WTC11 (cell line): ENCODE measurements around the gene KRTAP5-3. TPM values are rescaled to one million over a fixed set of nuclear protein-coding genes. Genes with fewer than 3 reads are reported as not detected.

Experiments
- ATAC-seq: fragments of 200-7000 bp; cut with Tn5 transposase; 2 replicates; pipeline ENCODE4 v1.10.0; 2021; ENCODE audit warnings: mild to moderate bottlenecking, moderate library complexity
- CTCF ChIA-PET: fragments of 300-600 bp; sonication (Branson Sonifier 250); formaldehyde crosslinking; loops from one replicate; lab custom pipeline; 2021; ENCODE audit warnings: antibody characterized with exemption; lab: Charles Lee
- POLR2A ChIA-PET: fragments of 350-600 bp; sonication (Branson Sonifier 250); formaldehyde crosslinking; loops from one replicate; lab custom pipeline; 2021; ENCODE audit warnings: antibody characterized with exemption; lab: Charles Lee
- DNase-seq: peaks from one replicate; pipeline ENCODE4 v3.0.0; 2021; ENCODE audit warnings: low spot score
- H3K27ac Mint-ChIP-seq: 2 replicates; pipeline ENCODE4 v1.8.0; 2021; ENCODE audit warnings: mixed read lengths
- H3K27me3 Mint-ChIP-seq: 2 replicates; pipeline ENCODE4 v1.8.0; 2021; ENCODE audit warnings: low read depth, mild to moderate bottlenecking, moderate library complexity, mixed read lengths
- H3K36me3 Mint-ChIP-seq: 2 replicates; pipeline ENCODE4 v1.8.0; 2021; ENCODE audit warnings: mixed read lengths
- H3K4me1 Mint-ChIP-seq: 2 replicates; pipeline ENCODE4 v1.8.0; 2022; ENCODE audit warnings: mixed read lengths
- H3K4me3 Mint-ChIP-seq: 2 replicates; pipeline ENCODE4 v1.8.0; 2021; ENCODE audit warnings: mild to moderate bottlenecking, moderate library complexity, mixed read lengths
- H3K9me3 Mint-ChIP-seq: 2 replicates; pipeline ENCODE4 v1.8.0; 2021; ENCODE audit warnings: mixed read lengths
- CREB1 ChIP-seq: sonication (generic); formaldehyde crosslinking; IDR thresholded peaks from 2 replicates; pipeline ENCODE4 v1.8.0; 2023; ENCODE audit warnings: mild to moderate bottlenecking, missing genetic modification reagents
- E2F5 ChIP-seq: sonication (generic); formaldehyde crosslinking; IDR thresholded peaks from 2 replicates; pipeline ENCODE4 v1.8.1; 2022; ENCODE audit warnings: mild to moderate bottlenecking, moderate library complexity, missing genetic modification reagents
- ESRRA ChIP-seq: sonication (generic); formaldehyde crosslinking; IDR thresholded peaks from 2 replicates; pipeline ENCODE4 v1.8.1; 2022; ENCODE audit warnings: mild to moderate bottlenecking, missing genetic modification reagents, borderline replicate concordance
- ETV6 ChIP-seq: sonication (generic); formaldehyde crosslinking; IDR thresholded peaks from 2 replicates; pipeline ENCODE4 v1.8.1; 2022; ENCODE audit warnings: mild to moderate bottlenecking, missing genetic modification reagents
- FOXK1 ChIP-seq: sonication (generic); formaldehyde crosslinking; IDR thresholded peaks from 2 replicates; pipeline ENCODE4 v1.8.0; 2022; ENCODE audit warnings: mild to moderate bottlenecking, moderate library complexity, missing genetic modification reagents
- HMGA2 ChIP-seq: fragments of 250-450 bp; sonication (Bioruptor Pico); IDR thresholded peaks from 2 replicates; pipeline ENCODE4 v1.4.0; 2021; ENCODE audit warnings: mild to moderate bottlenecking, moderate library complexity
- IRF1 ChIP-seq: sonication (generic); formaldehyde crosslinking; IDR thresholded peaks from 2 replicates; pipeline ENCODE4 v1.8.0; 2023; ENCODE audit warnings: missing genetic modification reagents
- NR1H2 ChIP-seq: sonication (generic); formaldehyde crosslinking; IDR thresholded peaks from 2 replicates; pipeline ENCODE4 v1.9.0; 2021; ENCODE audit warnings: mild to moderate bottlenecking, moderate library complexity, missing genetic modification reagents
- PRDM15 ChIP-seq: sonication (generic); formaldehyde crosslinking; IDR thresholded peaks from 2 replicates; pipeline ENCODE4 v1.8.0; 2022; ENCODE audit warnings: missing genetic modification reagents
- PREB ChIP-seq: sonication (generic); formaldehyde crosslinking; IDR thresholded peaks from 2 replicates; pipeline ENCODE4 v1.8.1; 2022; ENCODE audit warnings: mild to moderate bottlenecking, missing genetic modification reagents, moderate library complexity, borderline replicate concordance
- SMAD4 ChIP-seq: sonication (generic); formaldehyde crosslinking; IDR thresholded peaks from 2 replicates; pipeline ENCODE4 v1.8.0; 2022; ENCODE audit warnings: mild to moderate bottlenecking, missing genetic modification reagents
- TCF7 ChIP-seq: sonication (generic); formaldehyde crosslinking; IDR thresholded peaks from 2 replicates; pipeline ENCODE4 v1.8.0; 2022; ENCODE audit warnings: mild to moderate bottlenecking, low read depth, missing genetic modification reagents, moderate library complexity
- ZBTB43 ChIP-seq: sonication (generic); formaldehyde crosslinking; IDR thresholded peaks from 2 replicates; pipeline ENCODE4 v1.8.1; 2023; ENCODE audit warnings: mild to moderate bottlenecking, missing genetic modification reagents
- ZNF425 ChIP-seq: fragments of 250-450 bp; sonication (Bioruptor Pico); conservative IDR thresholded peaks from 2 replicates; pipeline ENCODE4 v1.9.0; 2021; ENCODE audit warnings: mild to moderate bottlenecking
- ZSCAN18 ChIP-seq: fragments of 250-450 bp; sonication (Bioruptor Pico); IDR thresholded peaks from 2 replicates; pipeline ENCODE4 v2.1.2; 2022; ENCODE audit warnings: mild to moderate bottlenecking, moderate library complexity
- total RNA-seq: library from RNA; stranded (reverse); gene quantifications from 3 replicates; pipeline ENCODE4 v1.2.3, GENCODE V29; 2021

KRTAP5-3 gene
- total RNA-seq, 1 experiment from 2014 or later = not detected

GRCh38 chr11:1565904-1566247 lies 42.4 kb downstream of the KRTAP5-3 start:
- no peak for ATAC-seq
- Mint-ChIP-seq H3K4me3 (no peak overlapping the region), H3K27ac (no peak overlapping the region), H3K9me3 (no peaks in the 10 kb centered on the region), H3K4me1 (peaks cover 13% of the 10 kb centered on the region), H3K27me3 (peaks cover 30% of the 10 kb centered on the region), H3K36me3 (no peaks in the 10 kb centered on the region)
- POLR2A ChIA-PET = interaction anchor here (1.0 kb wide), 1 partner anchor 20 kb away, joined by 3 read pairs; no protein-coding TSS in a partner anchor
- TF ChIP-seq PREB (CRISPR knock-in tag) (no peak), PRDM15 (CRISPR knock-in tag) (no peak), CREB1 (no peak), ZBTB43 (no peak), FOXK1 (CRISPR knock-in tag) (no peak)
- CTCF ChIA-PET = interaction anchor here (0.9 to 4.1 kb wide), 4 partner anchors 8 to 29 kb away, joined by 3 to 54 read pairs (median 30); no protein-coding TSS in a partner anchor
- DNase-seq = no peak

GRCh38 chr11:1565173-1565903 lies 42.9 kb downstream of the KRTAP5-3 start:
- POLR2A ChIA-PET = interaction anchor here (1.0 to 1.7 kb wide), 2 partner anchors 16 to 19 kb away, joined by 3 to 9 read pairs; no protein-coding TSS in a partner anchor

More at GRCh38 chr11:1565173-1565903, 42.9 kb downstream of the KRTAP5-3 start:
- no peaks in the 10 kb centered on the region for H3K9me3 Mint-ChIP-seq
- TF ChIP-seq NR1H2 (CRISPR knock-in tag) (no peak), SMAD4 (CRISPR knock-in tag) (no peak), ETV6 (CRISPR knock-in tag) (no peak), ZSCAN18 (CRISPR knock-in tag) (no peak), TCF7 (CRISPR knock-in tag) (no peak), ZNF425 (no peak), IRF1 (CRISPR knock-in tag) (no peak), HMGA2 (CRISPR knock-in tag) (no peak), ESRRA (CRISPR knock-in tag) (no peak), ZBTB43 (no peak), E2F5 (CRISPR knock-in tag) (no peak)
- H3K4me1 Mint-ChIP-seq = peaks cover 13% of the 10 kb centered on the region
- CTCF ChIA-PET = interaction anchor here (0.9 to 4.1 kb wide), 7 partner anchors 9 to 30 kb away, joined by 3 to 54 read pairs (median 8); no protein-coding TSS in a partner anchor
- no peak for DNase-seq
- H3K27me3 Mint-ChIP-seq = peaks cover 28% of the 10 kb centered on the region
- no peaks in the 10 kb centered on the region for H3K36me3 Mint-ChIP-seq
- no peak for ATAC-seq
- H3K4me3 Mint-ChIP-seq = no peak overlapping the region
- no peak overlapping the region for H3K27ac Mint-ChIP-seq
